ENCODE results near the gene JADE2.

DNA sequence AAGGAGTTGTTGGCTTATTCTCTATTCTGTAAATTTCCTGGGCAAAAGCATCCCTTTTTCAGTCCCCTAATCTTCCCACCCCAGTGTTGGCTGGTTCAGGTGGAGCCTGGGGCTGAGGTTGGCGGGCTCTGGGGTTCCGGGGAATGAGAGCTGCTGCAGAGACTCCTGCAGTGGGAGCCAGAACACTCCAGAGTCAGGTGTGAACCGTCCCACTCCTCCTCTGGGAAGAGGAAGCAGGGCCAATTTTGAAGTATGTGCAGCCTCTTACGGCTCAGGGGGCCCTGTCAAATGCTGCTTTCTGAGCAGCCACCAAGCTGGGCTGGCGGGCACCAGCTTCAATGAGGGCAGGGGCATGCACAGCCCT lies 42.8 kb downstream of the JADE2 start:
- TF ChIP-seq, protein P1, sequence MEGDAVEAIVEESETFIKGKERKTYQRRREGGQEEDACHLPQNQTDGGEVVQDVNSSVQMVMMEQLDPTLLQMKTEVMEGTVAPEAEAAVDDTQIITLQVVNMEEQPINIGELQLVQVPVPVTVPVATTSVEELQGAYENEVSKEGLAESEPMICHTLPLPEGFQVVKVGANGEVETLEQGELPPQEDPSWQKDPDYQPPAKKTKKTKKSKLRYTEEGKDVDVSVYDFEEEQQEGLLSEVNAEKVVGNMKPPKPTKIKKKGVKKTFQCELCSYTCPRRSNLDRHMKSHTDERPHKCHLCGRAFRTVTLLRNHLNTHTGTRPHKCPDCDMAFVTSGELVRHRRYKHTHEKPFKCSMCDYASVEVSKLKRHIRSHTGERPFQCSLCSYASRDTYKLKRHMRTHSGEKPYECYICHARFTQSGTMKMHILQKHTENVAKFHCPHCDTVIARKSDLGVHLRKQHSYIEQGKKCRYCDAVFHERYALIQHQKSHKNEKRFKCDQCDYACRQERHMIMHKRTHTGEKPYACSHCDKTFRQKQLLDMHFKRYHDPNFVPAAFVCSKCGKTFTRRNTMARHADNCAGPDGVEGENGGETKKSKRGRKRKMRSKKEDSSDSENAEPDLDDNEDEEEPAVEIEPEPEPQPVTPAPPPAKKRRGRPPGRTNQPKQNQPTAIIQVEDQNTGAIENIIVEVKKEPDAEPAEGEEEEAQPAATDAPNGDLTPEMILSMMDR (IDR thresholded peaks at IDR 0.05; ENCODE audit: low read depth, low read length, poor library complexity, severe bottlenecking) = no peak
- TF ChIP-seq EZH2phosphoT487 (IDR thresholded peaks at IDR 0.05; ENCODE audit: borderline replicate concordance, low read length) = no peak

Data from DOHH2 (cell line).